Coronary artery (tissue), 2 donors: ENCODE measurements around the gene NOL7.

ENCODE experiments used
- DNase-seq: peaks from one replicate; pipeline ENCODE4 v3.0.0-alpha.2; 2017; ENCODE audit warnings: low spot score
- H3K27ac ChIP-seq, 2 donors: fragments of 200-600 bp; sonication (generic); one replicate each; pipeline ENCODE4 v1.5.1; 2016 to 2019
- H3K4me3 ChIP-seq: fragments of 200-600 bp; sonication (generic); 2 replicates; pipeline ENCODE4 v1.5.1; 2016; ENCODE audit warnings: mild to moderate bottlenecking, moderate library complexity
- TF ChIP-seq, protein P1 (sequence below): fragments of 200-600 bp; sonication (generic); IDR thresholded peaks from one replicate; pipeline ENCODE4 v1.5.1; 2019; ENCODE audit warnings: antibody characterized with exemption

Gene NOL7

GRCh38 chr6:13593720-13594119 lies 21.4 kb upstream of the NOL7 start:
- H3K4me3 ChIP-seq = no peak overlapping the region
- DNase-seq = no peak
- TF ChIP-seq, protein P1, sequence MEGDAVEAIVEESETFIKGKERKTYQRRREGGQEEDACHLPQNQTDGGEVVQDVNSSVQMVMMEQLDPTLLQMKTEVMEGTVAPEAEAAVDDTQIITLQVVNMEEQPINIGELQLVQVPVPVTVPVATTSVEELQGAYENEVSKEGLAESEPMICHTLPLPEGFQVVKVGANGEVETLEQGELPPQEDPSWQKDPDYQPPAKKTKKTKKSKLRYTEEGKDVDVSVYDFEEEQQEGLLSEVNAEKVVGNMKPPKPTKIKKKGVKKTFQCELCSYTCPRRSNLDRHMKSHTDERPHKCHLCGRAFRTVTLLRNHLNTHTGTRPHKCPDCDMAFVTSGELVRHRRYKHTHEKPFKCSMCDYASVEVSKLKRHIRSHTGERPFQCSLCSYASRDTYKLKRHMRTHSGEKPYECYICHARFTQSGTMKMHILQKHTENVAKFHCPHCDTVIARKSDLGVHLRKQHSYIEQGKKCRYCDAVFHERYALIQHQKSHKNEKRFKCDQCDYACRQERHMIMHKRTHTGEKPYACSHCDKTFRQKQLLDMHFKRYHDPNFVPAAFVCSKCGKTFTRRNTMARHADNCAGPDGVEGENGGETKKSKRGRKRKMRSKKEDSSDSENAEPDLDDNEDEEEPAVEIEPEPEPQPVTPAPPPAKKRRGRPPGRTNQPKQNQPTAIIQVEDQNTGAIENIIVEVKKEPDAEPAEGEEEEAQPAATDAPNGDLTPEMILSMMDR = no peak
- H3K27ac ChIP-seq = no peak overlapping the region

GRCh38 chr6:13597073-13597472 lies 18.1 kb upstream of the NOL7 start:
- no peak overlapping the region for H3K27ac ChIP-seq
- H3K4me3 ChIP-seq = no peak overlapping the region
- TF ChIP-seq, protein P1 = no peak
- DNase-seq = no peak

DNA sequence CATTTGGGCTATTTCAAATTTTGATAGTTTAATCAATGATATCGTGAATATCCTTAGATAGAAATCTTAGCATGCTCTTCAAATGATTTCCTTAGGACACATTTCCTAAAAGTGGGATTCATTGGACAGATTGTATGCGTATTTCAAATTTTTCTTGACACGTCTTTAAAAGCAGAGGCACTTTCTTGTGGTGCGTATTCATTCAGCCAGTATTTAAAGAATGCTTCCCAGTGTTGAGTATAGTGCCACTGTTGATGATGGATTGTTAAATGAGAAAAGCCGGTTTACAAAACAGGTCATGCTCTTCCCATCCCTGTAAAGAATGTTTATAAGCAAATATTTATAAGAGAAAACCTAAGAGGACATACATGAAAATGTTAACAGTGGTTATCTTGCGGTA lies 15.1 kb upstream of the NOL7 start:
- TF ChIP-seq, protein P1 = no peak
- DNase-seq = no peak
- no peak overlapping the region for H3K27ac ChIP-seq
- no peak overlapping the region for H3K4me3 ChIP-seq

DNA sequence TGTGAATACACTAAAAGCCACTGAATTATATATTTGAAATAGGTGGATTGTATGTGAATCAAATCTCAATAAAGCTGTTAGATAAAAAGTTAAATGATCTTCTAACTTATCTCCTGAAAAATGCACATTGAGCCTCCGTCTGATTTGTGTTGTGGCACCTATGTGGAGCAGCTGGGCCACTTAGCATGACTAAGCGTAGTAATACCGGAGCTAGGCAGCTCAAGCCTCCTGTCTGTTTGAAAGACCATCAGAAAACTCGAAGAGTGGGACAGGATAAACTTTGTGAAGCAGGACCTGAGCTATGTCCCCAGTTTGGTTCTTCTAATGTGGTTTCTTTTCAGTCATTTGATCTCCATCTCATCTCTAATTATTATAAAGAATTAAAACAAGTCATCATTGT lies 11.0 kb upstream of the NOL7 start:
- DNase-seq = no peak
- TF ChIP-seq, protein P1 = no peak
- H3K4me3 ChIP-seq = no peak overlapping the region
- H3K27ac ChIP-seq = no peak overlapping the region

DNA sequence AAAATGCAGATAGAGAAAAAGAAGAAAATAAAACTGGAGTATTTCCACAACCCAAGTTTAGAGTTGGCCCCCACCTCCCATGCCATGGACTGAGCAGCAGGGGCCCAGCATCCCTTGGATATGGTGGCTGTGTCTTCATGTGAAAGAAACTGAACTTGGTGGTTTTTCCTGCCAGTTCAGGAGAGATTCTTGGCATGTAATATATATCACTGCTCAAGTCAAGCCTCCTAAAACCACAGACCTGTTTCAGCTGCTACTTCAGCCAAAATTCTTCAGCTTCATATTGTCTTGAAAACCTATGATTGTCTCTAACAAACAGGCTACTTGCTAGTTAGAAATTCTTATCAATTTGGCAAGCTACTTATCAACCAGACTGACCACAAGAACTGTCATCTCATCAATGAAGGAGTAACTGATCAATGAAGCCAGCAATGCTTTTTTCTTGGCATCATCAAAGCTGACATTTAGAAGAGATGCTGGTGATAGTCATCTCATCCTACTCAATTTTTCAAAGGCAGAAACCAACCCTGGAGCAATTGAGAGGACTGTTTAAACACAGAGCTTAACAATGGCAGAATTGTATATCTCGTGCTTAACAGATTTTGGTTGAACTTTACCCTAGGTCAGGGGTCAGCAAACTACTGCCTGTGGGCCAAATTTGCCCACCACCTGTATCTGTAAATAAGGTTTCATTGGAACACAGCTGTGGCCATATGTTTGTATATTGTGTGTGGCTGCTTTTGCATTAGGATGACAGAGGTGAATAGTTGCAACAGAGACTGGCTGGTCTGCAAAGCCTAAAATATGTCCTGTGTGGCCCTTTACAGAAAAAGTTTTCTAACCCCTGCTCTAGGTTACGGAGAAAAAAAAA lies 10.4 kb upstream of the NOL7 start:
- Histone ChIP-seq H3K4me3 (no peak overlapping the region), H3K27ac (no peak overlapping the region)
- DNase-seq = no peak
- TF ChIP-seq, protein P1 = no peak

DNA sequence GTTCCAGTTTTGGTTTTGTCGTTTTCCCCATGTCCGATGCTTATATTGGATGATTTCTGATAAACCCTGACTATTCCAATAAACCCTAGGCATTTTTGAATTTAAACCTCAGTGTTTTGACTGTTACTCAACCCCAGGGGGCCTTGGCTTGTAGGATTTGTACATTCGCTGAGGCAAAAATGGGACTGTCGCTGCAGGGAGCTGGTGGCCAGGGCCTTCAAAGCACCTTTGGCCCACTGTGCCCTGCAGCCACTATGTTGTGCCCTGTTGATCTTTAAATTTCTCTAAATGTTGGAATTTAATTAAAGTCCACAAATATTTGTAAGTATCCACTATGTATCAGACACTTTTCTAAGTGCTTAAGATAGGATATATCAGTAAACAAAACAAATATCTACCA lies 9.5 kb upstream of the NOL7 start:
- TF ChIP-seq, protein P1 = no peak
- H3K4me3 ChIP-seq = no peak overlapping the region
- H3K27ac ChIP-seq = no peak overlapping the region
- DNase-seq = no peak

GRCh38 chr6:13611715-13612114 lies 3.4 kb upstream of the NOL7 start:
- DNase-seq = no peak
- Histone ChIP-seq H3K27ac (no peak overlapping the region), H3K4me3 (no peak overlapping the region)
- TF ChIP-seq, protein P1 = no peak
